Measurements from ENCODE around the gene HCN3.

HCN3 gene

GRCh38 chr1:155254228-155254713 is 23.0 kb upstream of the HCN3 start:
- no peak for DNase-seq (ENCODE audit: low spot score)

GRCh38 chr1:155254714-155255242 is 22.5 kb upstream of the HCN3 start:
- no peak for DNase-seq (ENCODE audit: low spot score)

GRCh38 chr1:155255243-155256007 is 21.8 kb upstream of the HCN3 start, which contains the start of gene ENTREP3:
Gene ENTREP3 (minus strand): TSS chr1:155255483. CDS start chr1:155254877, 606 bp downstream.
- DNase-seq (ENCODE audit: low spot score) = peak; percentile 81

GRCh38 chr1:155256058-155256852 is 21.0 kb upstream of the HCN3 start:
- no peak for DNase-seq (ENCODE audit: low spot score)

GRCh38 chr1:155260276-155260675 is 17.0 kb upstream of the HCN3 start:
- no peak for DNase-seq (ENCODE audit: low spot score)

GRCh38 chr1:155261493-155261851 is 15.8 kb upstream of the HCN3 start:
- no peak for DNase-seq (ENCODE audit: low spot score)

- peak; percentile 97 for DNase-seq (ENCODE audit: low spot score)
These were observed 15.2 kb upstream of the HCN3 start, which contains the start of gene SCAMP3 for GRCh38 chr1:155261852-155262673. Gene SCAMP3 (minus strand): TSS chr1:155262360. CDS start chr1:155262151, 209 bp downstream.

- DNase-seq (ENCODE audit: low spot score) = no peak
These were observed 14.2 kb upstream of the HCN3 start for GRCh38 chr1:155263067-155263466.

- DNase-seq (ENCODE audit: low spot score) = no peak
These were observed 10.7 kb upstream of the HCN3 start for GRCh38 chr1:155266553-155266952.

GRCh38 chr1:155267373-155267772 is 9.9 kb upstream of the HCN3 start:
- no peak for DNase-seq (ENCODE audit: low spot score)

- DNase-seq (ENCODE audit: low spot score) = no peak
These were observed 8.6 kb upstream of the HCN3 start for GRCh38 chr1:155268630-155269029.

- DNase-seq (ENCODE audit: low spot score) = no peak
These were observed 7.9 kb upstream of the HCN3 start for GRCh38 chr1:155269381-155269780.

- DNase-seq (ENCODE audit: low spot score) = peak; percentile 32
These were observed 4.6 kb upstream of the HCN3 start for GRCh38 chr1:155272466-155273342.

GRCh38 chr1:155273343-155274245 is 3.7 kb upstream of the HCN3 start, which contains the start of gene CLK2:
Gene CLK2 (minus strand): TSS chr1:155273504. CDS start chr1:155270977, 2,527 bp downstream.
- DNase-seq (ENCODE audit: low spot score) = peak; percentile 93

GRCh38 chr1:155277902-155278688 is 832 bp downstream of the HCN3 start:
- DNase-seq (ENCODE audit: low spot score) = peak; percentile 71

GRCh38 chr1:155278689-155279160 is 1.5 kb downstream of the HCN3 start:
- DNase-seq (ENCODE audit: low spot score) = no peak

- DNase-seq (ENCODE audit: low spot score) = no peak
These were observed 2.0 kb downstream of the HCN3 start for GRCh38 chr1:155279268-155279667.

- no peak for DNase-seq (ENCODE audit: low spot score)
These were observed 5.3 kb downstream of the HCN3 start for GRCh38 chr1:155282488-155283091.

Measured in SW480 (cell line).